BLaER1 (cell line): Measurements from ENCODE around the gene GLCCI1.

Experiments
- H3K27ac ChIP-seq: shearing (Covaris generic); formaldehyde crosslinking; 2 replicates; pipeline ENCODE4 v1.8.1; 2022
- H3K27me3 ChIP-seq: shearing (Covaris generic); formaldehyde crosslinking; 2 replicates; pipeline ENCODE4 v1.8.1; 2022
- H3K36me3 ChIP-seq: shearing (Covaris generic); formaldehyde crosslinking; 2 replicates; pipeline ENCODE4 v1.8.1; 2022
- H3K4me1 ChIP-seq: shearing (Covaris generic); formaldehyde crosslinking; 2 replicates; pipeline ENCODE4 v1.8.1; 2022
- H3K4me2 ChIP-seq: shearing (Covaris generic); formaldehyde crosslinking; 2 replicates; pipeline ENCODE4 v1.8.1; 2022
- H3K4me3 ChIP-seq: shearing (Covaris generic); formaldehyde crosslinking; 2 replicates; pipeline ENCODE4 v1.8.1; 2022
- H3K9ac ChIP-seq: shearing (Covaris generic); formaldehyde crosslinking; 2 replicates; pipeline ENCODE4 v1.8.1; 2022
- H3K9me3 ChIP-seq: shearing (Covaris generic); formaldehyde crosslinking; 2 replicates; pipeline ENCODE4 v1.8.1; 2022
- H4K20me1 ChIP-seq: shearing (Covaris generic); formaldehyde crosslinking; 2 replicates; pipeline ENCODE4 v1.8.1; 2022
- Cebpa-rat ChIP-seq: shearing (Covaris generic); IDR thresholded peaks from 2 replicates; pipeline ENCODE4 v1.8.1; 2022

The GLCCI1 gene

GRCh38 chr7:7968544-7969305 lies at the start of gene GLCCI1:
Gene GLCCI1 (plus strand): TSS chr7:7968796. CDS start chr7:7969351, 555 bp downstream.
- TF ChIP-seq Cebpa-rat: no peak

GRCh38 chr7:7919449-7919945 lies 49.1 kb upstream of the GLCCI1 start:
- H3K9me3 ChIP-seq: no peaks in the 10 kb centered on the region
- no peaks in the 10 kb centered on the region for H3K36me3 ChIP-seq
- peaks cover 5% of the 10 kb centered on the region; the same call in 1 of the 2 replicates for H3K4me1 ChIP-seq
- H4K20me1 ChIP-seq: no peaks in the 10 kb centered on the region
- TF ChIP-seq Cebpa-rat: no peak
- no peaks in the 10 kb centered on the region for H3K27me3 ChIP-seq
- H3K4me3 ChIP-seq: no peak overlapping the region
- no peak overlapping the region for H3K27ac ChIP-seq
- H3K4me2 ChIP-seq: no peak overlapping the region
- H3K9ac ChIP-seq: no peak overlapping the region

More at GRCh38 chr7:7968544-7969305, at the start of gene GLCCI1:
- Histone ChIP-seq H3K9ac (peak within 1 kb of the TSS; percentile 88), H3K36me3 (no peaks in the 10 kb centered on the region), H3K27ac (peak within 1 kb of the TSS; percentile 94), H3K4me2 (peak within 1 kb of the TSS; percentile 86), H3K4me3 (peak within 1 kb of the TSS; percentile 90), H3K27me3 (no peaks in the 10 kb centered on the region), H3K4me1 (peaks cover 44% of the 10 kb centered on the region), H3K9me3 (no peaks in the 10 kb centered on the region), H4K20me1 (peaks cover 25% of the 10 kb centered on the region)

- Histone ChIP-seq H3K27me3 (no peaks in the 10 kb centered on the region), H3K27ac (no peak overlapping the region), H3K4me3 (no peak overlapping the region), H4K20me1 (no peaks in the 10 kb centered on the region), H3K36me3 (no peaks in the 10 kb centered on the region), H3K9ac (no peak overlapping the region), H3K4me1 (peaks cover 5% of the 10 kb centered on the region; the same call in 1 of the 2 replicates), H3K9me3 (no peaks in the 10 kb centered on the region), H3K4me2 (no peak overlapping the region)
- no peak for TF ChIP-seq Cebpa-rat
Observed at GRCh38 chr7:7920056-7920455, 48.5 kb upstream of the GLCCI1 start.

- Histone ChIP-seq H3K27me3 (no peaks in the 10 kb centered on the region), H3K4me2 (no peak overlapping the region), H4K20me1 (no peaks in the 10 kb centered on the region), H3K4me3 (no peak overlapping the region), H3K4me1 (peaks cover 5% of the 10 kb centered on the region; the same call in 1 of the 2 replicates), H3K9ac (no peak overlapping the region), H3K36me3 (no peaks in the 10 kb centered on the region), H3K9me3 (no peaks in the 10 kb centered on the region), H3K27ac (no peak overlapping the region)
- no peak for TF ChIP-seq Cebpa-rat
Observed at GRCh38 chr7:7920481-7920880, 48.1 kb upstream of the GLCCI1 start.

- Histone ChIP-seq H3K4me3 (no peak overlapping the region), H4K20me1 (no peaks in the 10 kb centered on the region), H3K27ac (no peak overlapping the region), H3K9me3 (no peaks in the 10 kb centered on the region), H3K4me1 (peaks cover 5% of the 10 kb centered on the region; the same call in 1 of the 2 replicates), H3K36me3 (no peaks in the 10 kb centered on the region), H3K27me3 (no peaks in the 10 kb centered on the region), H3K4me2 (no peak overlapping the region), H3K9ac (no peak overlapping the region)
- no peak for TF ChIP-seq Cebpa-rat
Observed at GRCh38 chr7:7921830-7922229, 46.8 kb upstream of the GLCCI1 start.

- H3K9ac ChIP-seq: no peak overlapping the region
- no peak overlapping the region for H3K4me3 ChIP-seq
- H3K4me2 ChIP-seq: no peak overlapping the region
- H4K20me1 ChIP-seq: no peaks in the 10 kb centered on the region
- H3K4me1 ChIP-seq: peaks cover 5% of the 10 kb centered on the region; the same call in 1 of the 2 replicates
- H3K27ac ChIP-seq: no peak overlapping the region
- no peaks in the 10 kb centered on the region for H3K9me3 ChIP-seq
- H3K27me3 ChIP-seq: no peaks in the 10 kb centered on the region
- H3K36me3 ChIP-seq: no peaks in the 10 kb centered on the region
- TF ChIP-seq Cebpa-rat: no peak
Observed at GRCh38 chr7:7922684-7923385, 45.8 kb upstream of the GLCCI1 start.

- Histone ChIP-seq H3K9me3 (no peaks in the 10 kb centered on the region), H3K27me3 (no peaks in the 10 kb centered on the region), H3K4me2 (no peak overlapping the region), H3K9ac (no peak overlapping the region), H3K4me3 (no peak overlapping the region), H3K36me3 (no peaks in the 10 kb centered on the region), H3K27ac (no peak overlapping the region), H3K4me1 (peaks cover 5% of the 10 kb centered on the region; the same call in 1 of the 2 replicates), H4K20me1 (no peaks in the 10 kb centered on the region)
- no peak for TF ChIP-seq Cebpa-rat
Observed at GRCh38 chr7:7923818-7924217, 44.8 kb upstream of the GLCCI1 start.

GRCh38 chr7:7924303-7924702 lies 44.3 kb upstream of the GLCCI1 start:
- Histone ChIP-seq H4K20me1 (no peaks in the 10 kb centered on the region), H3K36me3 (no peaks in the 10 kb centered on the region), H3K9ac (no peak overlapping the region), H3K4me2 (no peak overlapping the region), H3K27me3 (no peaks in the 10 kb centered on the region), H3K9me3 (no peaks in the 10 kb centered on the region), H3K4me1 (peaks cover 5% of the 10 kb centered on the region; the same call in 1 of the 2 replicates), H3K27ac (no peak overlapping the region), H3K4me3 (no peak overlapping the region)
- TF ChIP-seq Cebpa-rat: no peak

GRCh38 chr7:7931626-7932025 lies 37.0 kb upstream of the GLCCI1 start:
- Histone ChIP-seq H3K4me1 (no peaks in the 10 kb centered on the region), H3K4me2 (no peak overlapping the region), H3K4me3 (no peak overlapping the region), H4K20me1 (no peaks in the 10 kb centered on the region), H3K27me3 (no peaks in the 10 kb centered on the region), H3K9ac (no peak overlapping the region), H3K9me3 (no peaks in the 10 kb centered on the region), H3K27ac (no peak overlapping the region), H3K36me3 (no peaks in the 10 kb centered on the region)
- no peak for TF ChIP-seq Cebpa-rat

GRCh38 chr7:7932553-7932952 lies 36.0 kb upstream of the GLCCI1 start:
- Histone ChIP-seq H3K27ac (no peak overlapping the region), H3K9me3 (no peaks in the 10 kb centered on the region), H3K36me3 (no peaks in the 10 kb centered on the region), H3K27me3 (no peaks in the 10 kb centered on the region), H3K9ac (no peak overlapping the region), H4K20me1 (no peaks in the 10 kb centered on the region), H3K4me3 (no peak overlapping the region), H3K4me2 (no peak overlapping the region), H3K4me1 (no peaks in the 10 kb centered on the region)
- TF ChIP-seq Cebpa-rat: no peak
